Astrocyte of the spinal cord (primary cell): Measurements from ENCODE around the gene FGF14.
A peak's percentile ranks its signal among the peaks of the same experiment; 100 is the strongest.
"Not testable (repeated sequence)": the region's sequence is repeated elsewhere in the genome, so short reads cannot be mapped to it uniquely, and the experiment has no call there.

ENCODE experiments used
- DNase-seq: peaks from one replicate; pipeline ENCODE4 v3.0.0; 2011; ENCODE audit warnings: low read depth, low spot score
- H3K4me3 ChIP-seq: 2 replicates; pipeline ENCODE4 v1.5.1; 2011; ENCODE audit warnings: low read depth, mild to moderate bottlenecking, low read length, moderate library complexity
- CTCF ChIP-seq: IDR thresholded peaks from 2 replicates; pipeline ENCODE4 v1.5.1; 2012; ENCODE audit warnings: low read depth, mild to moderate bottlenecking, low read length, inconsistent platforms
- in situ Hi-C: cut with HindIII; loops from 2 replicates; pipeline ENCODE4 v1.10.0; 2017; ENCODE audit warnings: low sequenced_read_pairs

The FGF14 gene

GRCh38 chr13:102145750-102146149, 256.1 kb downstream of the FGF14 start:
- DNase-seq: no peak
- in situ Hi-C loops: no loop called here
- TF ChIP-seq CTCF: no peak
- H3K4me3 ChIP-seq: no peak overlapping the region

GRCh38 chr13:102142473-102142826, 259.4 kb downstream of the FGF14 start:
- in situ Hi-C loops: no loop called here
- no peak for DNase-seq
- no peak for TF ChIP-seq CTCF
- H3K4me3 ChIP-seq: no peak overlapping the region

GRCh38 chr13:102141625-102142472, 260.0 kb downstream of the FGF14 start:
- H3K4me3 ChIP-seq: no peak overlapping the region
- in situ Hi-C loops: no loop called here
- peak; percentile 75 for TF ChIP-seq CTCF
- DNase-seq: peak; percentile 46

GRCh38 chr13:102139626-102140025, 262.2 kb downstream of the FGF14 start:
- DNase-seq: no peak
- in situ Hi-C loops: no loop called here
- TF ChIP-seq CTCF: no peak

GRCh38 chr13:102138635-102139190, 263.1 kb downstream of the FGF14 start:
- DNase-seq: no peak
- no peak overlapping the region for H3K4me3 ChIP-seq
- no peak for TF ChIP-seq CTCF
- in situ Hi-C loops: no loop called here

More at GRCh38 chr13:102139626-102140025, 262.2 kb downstream of the FGF14 start:
- H3K4me3 ChIP-seq: no peak overlapping the region

GRCh38 chr13:102137904-102138303, 263.9 kb downstream of the FGF14 start:
- H3K4me3 ChIP-seq, DNase-seq, in situ Hi-C loops: not testable (repeated sequence)

- TF ChIP-seq CTCF: no peak
- in situ Hi-C loops: no loop called here
- H3K4me3 ChIP-seq: no peak overlapping the region
- DNase-seq: no peak
Measured at GRCh38 chr13:102136735-102137296, 265.0 kb downstream of the FGF14 start.
